NB4 (cell line): ENCODE measurements around the gene MPP2.
"Not testable (repeated sequence)": the region's sequence is repeated elsewhere in the genome, so short reads cannot be mapped to it uniquely, and the experiment has no call there.

Experiments
- DNase-seq: peaks from one replicate; pipeline ENCODE4 v3.0.0; 2010; ENCODE audit warnings: low read depth
- H3K4me3 ChIP-seq: one replicate; pipeline ENCODE4 v1.5.1; 2011; ENCODE audit warnings: mild to moderate bottlenecking, low read depth, low read length, moderate library complexity
- CTCF ChIP-seq: IDR thresholded peaks from one replicate; pipeline ENCODE4 v1.5.1; 2012; ENCODE audit warnings: low read depth, low read length
- MAX ChIP-seq: IDR thresholded peaks from 2 replicates; pipeline ENCODE4 v1.6.1; 2011; ENCODE audit warnings: low read depth, low read length
- MYC ChIP-seq: IDR thresholded peaks from 2 replicates; pipeline ENCODE4 v1.6.1; 2011; ENCODE audit warnings: low read depth, low read length
- POLR2A ChIP-seq: IDR thresholded peaks from 2 replicates; pipeline ENCODE4 v1.6.1; 2011; ENCODE audit warnings: mild to moderate bottlenecking; ENCODE audit not compliant: insufficient read length; ENCODE audit errors: extremely low read depth

MPP2 gene

GRCh38 chr17:43935204-43935925 is 28.0 kb upstream of the MPP2 start:
- TF ChIP-seq POLR2A: no peak
- no peak for DNase-seq
- no peak overlapping the region for H3K4me3 ChIP-seq

GRCh38 chr17:43932923-43933322 is 25.6 kb upstream of the MPP2 start:
- no peak overlapping the region for H3K4me3 ChIP-seq
- TF ChIP-seq POLR2A (no peak), MAX (no peak), MYC (no peak), CTCF (no peak)
- no peak for DNase-seq

GRCh38 chr17:43932357-43932756 is 25.0 kb upstream of the MPP2 start:
- DNase-seq: no peak
- no peak for TF ChIP-seq MYC
- TF ChIP-seq POLR2A: no peak
- TF ChIP-seq CTCF: no peak
- TF ChIP-seq MAX: no peak
- H3K4me3 ChIP-seq: no peak overlapping the region

- no peak for TF ChIP-seq MAX
- no peak for TF ChIP-seq CTCF
- TF ChIP-seq POLR2A: no peak
- no peak for TF ChIP-seq MYC
- no peak overlapping the region for H3K4me3 ChIP-seq
- DNase-seq: no peak
Observed at GRCh38 chr17:43931062-43931571, 23.8 kb upstream of the MPP2 start.

GRCh38 chr17:43928609-43929008 is 21.3 kb upstream of the MPP2 start:
- no peak for TF ChIP-seq POLR2A
- no peak for TF ChIP-seq CTCF
- no peak for TF ChIP-seq MAX
- TF ChIP-seq MYC: no peak
- DNase-seq: no peak
- H3K4me3 ChIP-seq: no peak overlapping the region

GRCh38 chr17:43927929-43928328 is 20.6 kb upstream of the MPP2 start:
- not testable (repeated sequence) for DNase-seq

More at GRCh38 chr17:43927929-43928328, 20.6 kb upstream of the MPP2 start:
- not testable (repeated sequence) for H3K4me3 ChIP-seq
